Measurements from ENCODE around the gene SH3YL1.

The SH3YL1 gene

GRCh38 chr2:263774-264492 is at the start of gene SH3YL1:
Gene SH3YL1 (minus strand): TSS chr2:264032. CDS start chr2:263984, 48 bp downstream.
- DNase-seq: no peak

- no peak for DNase-seq
These were observed 47.2 kb upstream of the SH3YL1 start for GRCh38 chr2:310994-311393.

DNA sequence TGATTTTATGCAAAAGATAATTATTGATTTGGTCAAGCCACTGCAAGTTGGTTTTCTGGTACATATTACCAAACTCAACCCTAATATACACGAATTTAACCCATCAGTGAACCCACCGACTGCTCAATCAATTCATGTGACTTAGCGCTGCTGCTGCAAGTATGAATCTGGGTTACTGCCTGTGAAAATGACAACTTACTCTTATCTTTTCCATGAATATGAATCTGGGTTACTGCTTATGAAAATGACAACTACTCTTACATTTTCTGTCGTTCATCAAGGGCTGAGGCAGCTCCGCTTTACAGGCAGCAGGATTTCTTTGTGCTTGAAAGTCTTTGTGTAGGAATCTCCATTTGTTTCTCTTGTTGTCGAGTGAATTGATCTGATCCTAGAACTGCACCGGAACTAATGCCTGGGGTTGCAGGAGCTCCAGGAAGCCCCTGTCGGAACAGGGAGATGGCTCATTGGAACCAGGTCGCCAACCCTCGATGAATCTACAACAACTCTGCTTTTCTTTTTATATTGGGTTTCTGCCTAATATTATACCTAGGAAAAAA is 46.2 kb upstream of the SH3YL1 start:
- DNase-seq: no peak

- no peak for DNase-seq
These were observed 45.5 kb upstream of the SH3YL1 start for GRCh38 chr2:309148-309953.

DNA sequence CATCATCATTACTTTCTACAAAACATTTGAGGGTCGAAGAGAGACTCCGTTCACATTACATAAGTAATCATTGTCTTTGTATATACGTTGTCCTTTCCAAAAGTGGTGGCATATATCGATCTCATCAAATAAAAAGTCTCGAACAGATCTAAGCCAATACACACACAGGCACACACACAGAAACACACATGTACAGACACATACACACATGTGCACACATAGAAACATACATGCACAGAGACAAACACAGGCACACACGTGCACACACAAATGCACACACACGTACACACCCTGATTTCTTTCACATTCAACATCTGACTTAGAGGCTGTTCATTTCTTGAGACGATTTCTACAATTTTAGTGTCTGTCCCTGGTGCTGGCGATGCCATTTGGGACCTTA is 41.5 kb upstream of the SH3YL1 start:
- no peak for DNase-seq

GRCh38 chr2:296354-296753 is 32.5 kb upstream of the SH3YL1 start:
- no peak for DNase-seq

DNA sequence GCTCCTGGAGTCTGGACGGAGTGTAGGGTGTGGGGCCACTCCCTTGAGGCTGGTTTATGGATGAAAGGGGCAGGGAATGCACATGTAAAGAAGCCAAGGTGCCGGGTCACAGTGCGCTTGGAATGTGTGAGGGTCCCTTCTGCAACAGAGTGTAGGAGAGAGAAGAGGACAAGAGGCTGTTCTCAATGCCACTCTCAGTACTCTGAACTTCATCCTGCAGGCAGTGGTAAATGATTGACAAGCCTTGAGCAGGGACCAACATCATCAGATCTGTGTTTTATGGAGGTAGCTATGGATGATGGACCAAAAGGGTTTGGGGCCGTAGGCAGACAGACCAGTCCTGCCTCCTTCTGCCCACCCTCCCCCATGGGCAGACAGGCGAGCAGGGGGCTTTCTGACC is 31.3 kb upstream of the SH3YL1 start:
- DNase-seq: no peak

- no peak for DNase-seq
These were observed 26.4 kb upstream of the SH3YL1 start for GRCh38 chr2:290090-290722.

DNA sequence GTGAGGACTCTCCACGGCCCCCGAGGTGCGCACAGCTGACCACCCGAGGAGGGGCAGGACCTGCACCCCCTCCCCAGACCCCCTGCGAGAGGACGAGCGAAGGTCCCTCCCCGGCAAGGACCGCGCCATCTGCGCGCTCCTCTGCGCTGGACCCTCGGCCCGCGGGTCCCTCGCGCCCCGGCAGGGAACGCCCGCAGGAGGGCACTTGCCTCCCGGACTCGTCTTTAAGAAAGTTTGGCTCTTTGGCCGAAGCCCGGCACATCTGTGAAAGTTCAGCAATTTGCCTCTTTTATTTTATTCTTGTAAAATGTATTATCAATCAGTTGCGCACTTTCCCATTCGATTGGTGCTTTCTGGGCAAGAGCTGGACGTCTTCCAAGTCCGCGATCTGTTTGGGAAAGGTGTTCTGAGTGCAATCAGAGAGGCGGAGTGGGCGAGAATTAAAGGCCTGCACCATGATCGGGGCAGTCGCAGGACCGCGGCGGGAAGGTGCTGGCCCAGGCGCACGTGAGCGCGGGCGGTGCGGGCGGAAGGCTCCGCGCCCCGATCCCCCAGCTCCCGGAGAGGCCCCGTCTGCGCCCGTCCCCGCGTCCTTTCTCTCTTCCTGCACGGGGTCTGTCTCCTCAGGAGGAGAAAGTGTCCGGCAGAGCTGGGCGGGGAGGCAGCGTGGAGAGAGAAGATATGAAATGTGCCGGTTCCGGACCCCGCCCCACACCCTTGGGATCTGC is 25.7 kb upstream of the SH3YL1 start:
- DNase-seq: no peak

DNA sequence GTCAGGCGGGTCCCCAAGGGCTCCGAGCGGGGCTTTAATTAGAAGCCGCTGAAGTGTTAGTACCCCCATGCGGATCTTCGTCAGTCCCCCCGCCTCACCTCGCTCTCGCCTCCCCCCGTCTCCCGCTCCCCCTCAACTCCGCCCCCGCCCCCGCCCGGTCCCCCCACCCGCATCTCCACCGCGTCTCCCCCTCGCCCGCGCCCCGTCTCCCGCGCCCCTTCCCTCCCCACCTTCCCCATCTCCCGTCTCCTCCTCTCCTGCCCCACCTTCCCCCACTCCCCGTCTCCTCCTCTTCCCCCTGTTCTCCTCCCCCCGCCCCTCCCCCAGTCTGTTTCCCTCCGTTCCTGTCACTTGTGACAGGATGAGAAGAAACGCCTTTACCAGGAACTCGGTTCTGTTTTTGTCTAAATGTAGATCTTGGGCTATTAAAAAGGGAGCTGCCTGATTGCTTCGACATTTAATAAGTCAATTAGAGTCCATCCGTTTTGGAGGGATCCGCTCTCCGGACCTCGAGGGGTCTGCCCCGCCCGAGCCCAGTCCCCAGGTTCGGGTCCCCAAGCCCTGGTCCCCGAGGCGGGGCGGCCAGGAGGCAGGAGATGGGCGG is 25.0 kb upstream of the SH3YL1 start:
- DNase-seq: no peak

DNA sequence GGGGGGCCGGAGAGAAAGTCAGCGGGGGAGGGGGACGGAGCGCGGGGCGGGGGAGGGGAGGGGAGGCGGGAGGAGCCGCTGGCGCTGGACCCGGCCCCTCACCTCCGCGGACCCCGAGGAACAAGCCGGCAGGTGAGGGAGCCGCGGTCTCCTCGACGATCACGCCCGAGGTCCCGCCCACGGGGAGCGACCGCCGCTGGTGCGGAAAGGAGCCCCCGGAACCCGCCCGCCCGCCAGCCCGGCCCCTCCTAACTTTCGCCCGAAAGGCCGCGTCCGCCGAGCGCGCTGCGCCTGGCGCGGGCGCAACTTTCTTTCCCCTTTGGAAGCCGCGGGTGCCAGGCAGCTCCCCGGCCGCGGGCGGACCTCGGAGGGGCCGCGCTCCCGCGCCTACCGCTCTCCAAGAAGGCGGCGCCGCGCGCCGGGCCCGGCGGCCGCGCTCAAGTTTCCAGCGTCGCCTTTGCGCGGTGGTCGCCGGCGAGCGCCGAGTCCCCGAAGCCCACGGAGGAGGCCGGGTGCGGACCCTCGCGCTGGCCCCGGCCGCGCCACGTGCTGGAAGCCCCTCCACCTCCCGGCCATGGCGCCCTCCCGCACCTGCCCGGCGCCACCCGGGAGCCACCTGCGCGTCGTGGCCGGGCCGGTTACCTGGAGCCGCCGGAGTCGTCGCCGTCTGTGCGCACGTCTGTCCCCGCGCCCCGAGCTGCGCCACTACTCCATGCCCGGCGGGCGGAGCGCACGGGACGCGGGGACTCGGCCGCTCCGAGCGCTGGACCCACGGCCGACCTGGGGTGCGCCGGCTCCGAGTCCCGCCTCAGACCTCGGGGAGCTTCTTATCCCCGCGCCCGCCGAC is 24.3 kb upstream of the SH3YL1 start, which contains the start of gene ALKAL2:
Gene ALKAL2, minus strand, starts transcription at position 181 of the 847 bp plus-strand sequence. CDS start 256 bp downstream, outside the sequence.
- no peak for DNase-seq

GRCh38 chr2:287471-287885 is 23.6 kb upstream of the SH3YL1 start:
- no peak for DNase-seq

- DNase-seq: no peak
These were observed 23.1 kb upstream of the SH3YL1 start for GRCh38 chr2:286774-287392.

DNA sequence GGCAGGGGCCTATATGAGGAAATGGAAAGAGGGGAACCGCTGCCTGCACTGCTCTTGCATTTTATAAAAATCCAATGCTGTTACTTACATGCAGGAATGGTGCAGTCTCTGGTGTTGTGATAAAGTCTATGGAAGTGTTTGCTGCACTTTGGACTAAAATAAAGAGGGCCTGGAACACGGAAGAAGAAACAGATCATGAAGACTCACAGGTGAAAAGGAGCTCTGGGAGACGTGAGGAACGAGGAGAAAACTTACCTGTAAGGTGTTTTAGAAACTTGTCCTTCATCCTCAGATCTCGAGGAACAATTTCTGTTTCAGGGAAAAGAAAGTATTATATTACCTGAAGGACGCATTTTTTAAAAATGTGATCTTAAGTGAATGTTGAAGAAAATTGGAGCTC is 22.2 kb upstream of the SH3YL1 start:
- no peak for DNase-seq

DNA sequence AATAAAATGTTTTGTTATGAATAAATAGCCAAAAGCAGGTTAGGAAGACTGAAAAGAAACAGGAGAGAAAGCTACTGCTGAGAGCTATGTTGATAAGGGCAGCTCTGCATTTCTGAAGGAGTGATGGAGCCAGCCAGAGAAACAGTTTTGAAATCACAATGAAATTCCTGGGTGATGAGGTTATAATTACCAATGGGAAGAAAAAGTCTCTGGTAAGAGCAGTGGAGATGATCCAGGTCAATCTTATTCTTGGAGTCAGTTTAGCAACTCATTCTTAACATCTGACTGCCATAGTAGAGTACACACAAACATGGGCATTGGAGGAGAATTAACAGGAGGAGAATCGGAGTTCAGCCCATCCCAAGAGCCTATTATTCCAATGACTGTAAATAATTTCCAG is 21.7 kb upstream of the SH3YL1 start:
- DNase-seq: no peak

DNA sequence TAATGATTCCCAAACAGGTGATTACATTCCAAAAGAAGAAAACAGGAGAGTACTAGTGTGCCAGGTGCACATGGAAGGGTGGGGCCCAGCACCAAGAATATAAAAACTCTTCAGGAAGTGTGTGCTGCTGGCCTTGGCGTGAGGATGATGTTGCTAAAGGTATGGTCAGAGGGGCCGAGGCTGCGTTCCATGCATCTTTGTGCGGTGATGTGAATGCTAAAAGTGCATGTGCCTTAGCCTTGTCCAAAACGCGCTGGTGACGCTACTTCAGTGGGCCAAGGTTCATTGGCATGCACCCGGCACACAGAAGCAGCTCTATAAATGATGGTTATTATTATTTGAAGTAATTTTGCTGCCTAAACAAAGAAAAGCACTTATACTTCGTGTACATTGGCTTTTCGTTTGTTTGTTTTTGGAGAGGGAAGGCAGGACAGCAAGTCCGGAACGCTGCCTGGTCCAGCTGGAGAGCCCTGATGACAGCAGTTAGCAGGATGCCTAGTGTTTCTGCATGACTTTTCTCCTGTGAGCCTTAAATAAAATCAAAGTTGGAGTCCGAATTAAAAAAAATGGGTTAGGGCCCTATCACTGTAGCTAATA is 21.2 kb upstream of the SH3YL1 start:
- DNase-seq: no peak

DNA sequence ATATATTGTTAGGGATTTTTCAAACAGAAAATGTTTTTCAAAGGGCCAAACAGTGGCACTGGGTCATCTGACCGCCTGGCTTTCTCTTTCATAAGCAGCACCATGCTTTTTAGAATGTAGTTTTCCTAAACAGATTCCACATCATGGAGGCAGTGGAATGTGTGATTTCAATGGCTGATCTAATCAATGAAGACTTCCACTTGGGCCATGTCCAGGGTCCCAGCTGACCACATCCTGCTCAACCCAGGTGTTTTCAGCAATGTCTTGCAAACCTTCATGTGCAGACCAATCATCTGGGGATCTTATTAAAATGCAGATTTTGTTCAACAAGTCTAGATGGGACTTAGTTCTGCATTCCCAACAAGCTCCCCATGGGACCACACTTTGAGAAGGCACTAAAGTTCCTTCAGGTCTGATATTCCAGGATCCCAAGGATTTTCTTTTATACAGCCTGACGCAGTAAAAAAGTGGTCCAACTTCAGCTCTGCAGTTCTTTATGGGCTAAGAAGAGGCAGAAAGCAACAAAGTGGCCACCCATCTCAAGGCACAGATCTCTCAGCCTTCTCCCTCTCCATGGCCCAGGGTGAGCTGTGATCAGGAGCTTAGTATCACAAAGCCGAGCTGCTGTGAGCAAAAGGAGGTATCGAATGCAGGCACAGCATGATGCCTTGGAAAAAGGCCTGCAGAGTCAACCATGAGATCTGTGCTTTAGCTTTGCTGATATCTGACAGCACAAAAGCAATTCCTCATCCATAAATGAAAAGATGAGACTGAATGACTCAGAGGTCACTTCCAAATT is 20.4 kb upstream of the SH3YL1 start:
- no peak for DNase-seq

- DNase-seq: no peak
These were observed 18.8 kb upstream of the SH3YL1 start for GRCh38 chr2:282371-283263.

All from NCI-H2081 treated with DMSO at 0.1 percent for 48 hours (cell line).